IMR-90 (cell line): ENCODE measurements around the gene CPNE4. TPM values are rescaled to one million over a fixed set of nuclear protein-coding genes. Genes with fewer than 3 reads are reported as not detected.

ENCODE experiments used
- ATAC-seq: fragments of 200-7000 bp; cut with Tn5 transposase; 2 replicates; pipeline ENCODE4 v1.9.1; 2020; ENCODE audit warnings: low read depth, mild to moderate bottlenecking, moderate library complexity
- BruUV-seq: library from RNA; stranded (reverse); fragments of 400-500 nt; replicated peaks from 2 replicates; lab custom pipeline; 2021; lab: Mats Ljungman, UMichigan
- CTCF ChIA-PET: fragments of 300-600 bp; formaldehyde crosslinking; extraction: SDS; loops from one replicate; lab custom pipeline; 2021; ENCODE audit warnings: antibody characterized with exemption; lab: Yijun Ruan, JAX
- POLR2A ChIA-PET: fragments of 300-600 bp; sonication (Branson Sonifier 250); formaldehyde crosslinking; loops from one replicate; lab custom pipeline; 2022; ENCODE audit warnings: antibody characterized with exemption; ENCODE audit not compliant: unreplicated experiment; lab: Charles Lee
- DNase-seq: peaks from one replicate; pipeline ENCODE4 v3.0.0; 2013
- H2AFZ ChIP-seq: replicated peaks from 2 replicates; pipeline ENCODE3; 2013; ENCODE audit warnings: low read length, mild to moderate bottlenecking; ENCODE audit not compliant: poor library complexity
- H2AK5ac ChIP-seq: 2 replicates; pipeline ENCODE4 v1.6.1; 2013; ENCODE audit warnings: low read depth, low read length, inconsistent platforms
- H2AK9ac ChIP-seq: replicated peaks from 2 replicates; pipeline ENCODE3; 2013; ENCODE audit warnings: mild to moderate bottlenecking, low read depth, low read length, moderate library complexity; ENCODE audit not compliant: poor library complexity
- H2BK120ac ChIP-seq: 2 replicates; pipeline ENCODE4 v1.6.1; 2013; ENCODE audit warnings: low read depth, low read length, inconsistent platforms
- H2BK15ac ChIP-seq: 3 replicates; pipeline ENCODE4 v1.6.1; 2013; ENCODE audit warnings: low read depth, low read length, inconsistent platforms
- H2BK20ac ChIP-seq: 2 replicates; pipeline ENCODE4 v1.6.1; 2013; ENCODE audit warnings: low read depth, mild to moderate bottlenecking, inconsistent platforms, low read length, moderate library complexity
- H2BK5ac ChIP-seq: 2 replicates; pipeline ENCODE4 v1.6.1; 2013; ENCODE audit warnings: mild to moderate bottlenecking, low read depth, low read length, inconsistent platforms; ENCODE audit not compliant: poor library complexity, severe bottlenecking
- H3K14ac ChIP-seq: replicated peaks from 2 replicates; pipeline ENCODE4 v1.6.1; 2013; ENCODE audit warnings: low read depth, low read length, inconsistent platforms
- H3K18ac ChIP-seq: 2 replicates; pipeline ENCODE4 v1.6.1; 2013; ENCODE audit warnings: low read depth, low read length, control low read depth
- H3K23ac ChIP-seq: 2 replicates; pipeline ENCODE4 v1.6.1; 2013; ENCODE audit warnings: low read depth, low read length, inconsistent platforms
- H3K27ac ChIP-seq: 2 replicates; pipeline ENCODE4 v1.5.1; 2013; ENCODE audit warnings: mild to moderate bottlenecking, control low read depth, low read length; ENCODE audit not compliant: insufficient read depth
- H3K27me3 ChIP-seq: 2 replicates; pipeline ENCODE4 v1.6.1; 2013; ENCODE audit warnings: low read length; ENCODE audit not compliant: control insufficient read depth, insufficient read depth
- H3K36me3 ChIP-seq: 2 replicates; pipeline ENCODE4 v1.6.1; 2013; ENCODE audit warnings: low read length, mixed read lengths; ENCODE audit not compliant: control insufficient read depth, insufficient read depth
- H3K4ac ChIP-seq: 2 replicates; pipeline ENCODE4 v1.6.1; 2013; ENCODE audit warnings: low read depth, low read length, inconsistent platforms
- H3K4me1 ChIP-seq: 2 replicates; pipeline ENCODE4 v1.6.1; 2013; ENCODE audit warnings: low read length, mixed read lengths; ENCODE audit not compliant: control insufficient read depth, insufficient read depth
- H3K4me2 ChIP-seq: 2 replicates; pipeline ENCODE4 v1.6.1; 2013; ENCODE audit warnings: low read depth, mild to moderate bottlenecking, control low read depth, low read length, moderate library complexity
- H3K4me3 ChIP-seq: 2 replicates; pipeline ENCODE4 v1.5.1; 2013; ENCODE audit warnings: low read depth, mild to moderate bottlenecking, control low read depth, low read length, moderate library complexity; ENCODE audit not compliant: insufficient read depth
- H3K56ac ChIP-seq: 2 replicates; pipeline ENCODE4 v1.6.1; 2013; ENCODE audit warnings: low read length, inconsistent platforms; ENCODE audit not compliant: insufficient read depth; ENCODE audit errors: extremely low read depth
- H3K79me1 ChIP-seq, 2 experiments: 2 replicates each; pipeline ENCODE4 v1.6.1; 2013; ENCODE audit warnings: low read length in 2 of 2, inconsistent platforms in 1 of 2, low read depth in 1 of 2
- H3K9ac ChIP-seq: 2 replicates; pipeline ENCODE4 v1.6.1; 2013; ENCODE audit warnings: low read depth, low read length, control low read depth
- H3K9me1 ChIP-seq: 2 replicates; pipeline ENCODE4 v1.6.1; 2013; ENCODE audit warnings: low read length, inconsistent platforms; ENCODE audit not compliant: insufficient read depth
- H3K9me3 ChIP-seq: 2 replicates; pipeline ENCODE4 v1.6.1; 2013; ENCODE audit warnings: low read length; ENCODE audit not compliant: control insufficient read depth, insufficient read depth
- H4K20me1 ChIP-seq: 2 replicates; pipeline ENCODE4 v1.6.1; 2013; ENCODE audit warnings: low read length, inconsistent platforms; ENCODE audit not compliant: insufficient read depth
- H4K5ac ChIP-seq: 2 replicates; pipeline ENCODE4 v1.6.1; 2013; ENCODE audit warnings: mild to moderate bottlenecking, low read depth, low read length, control low read depth
- H4K8ac ChIP-seq, 2 experiments: 2 replicates each; pipeline ENCODE4 v1.6.1; 2013; ENCODE audit warnings: low read depth in 2 of 2, low read length in 2 of 2, control low read depth in 1 of 2, inconsistent platforms in 1 of 2
- H4K91ac ChIP-seq: 2 replicates; pipeline ENCODE4 v1.6.1; 2013; ENCODE audit warnings: low read depth, low read length, inconsistent platforms; ENCODE audit not compliant: insufficient read depth
- BHLHE40 ChIP-seq: fragments of 150-350 bp; IDR thresholded peaks from 2 replicates; pipeline ENCODE4 v1.6.1; 2016; ENCODE audit warnings: mild to moderate bottlenecking, low read depth, low read length
- CEBPB ChIP-seq: IDR thresholded peaks from 2 replicates; pipeline ENCODE4 v1.6.1; 2012; ENCODE audit warnings: low read depth, low read length, improper control_type of control experiment
- CHD1 ChIP-seq: IDR thresholded peaks from 2 replicates; pipeline ENCODE4 v1.6.1; 2012; ENCODE audit warnings: low read depth, low read length, improper control_type of control experiment
- CTCF ChIP-seq: conservative IDR thresholded peaks from 2 replicates; pipeline ENCODE4 v1.5.1; 2012; ENCODE audit warnings: mild to moderate bottlenecking, low read depth, low read length, improper control_type of control experiment
- ELK1 ChIP-seq: fragments of 150-350 bp; IDR thresholded peaks from 2 replicates; pipeline ENCODE4 v1.6.1; 2016; ENCODE audit warnings: low read depth, mild to moderate bottlenecking, low read length, moderate library complexity, borderline replicate concordance
- FOS ChIP-seq: fragments of 150-350 bp; IDR thresholded peaks from 2 replicates; pipeline ENCODE4 v1.6.1; 2016; ENCODE audit warnings: low read depth, low read length
- MAFK ChIP-seq: IDR thresholded peaks from 2 replicates; pipeline ENCODE4 v1.6.1; 2012; ENCODE audit warnings: low read depth, low read length, improper control_type of control experiment
- MAZ ChIP-seq: IDR thresholded peaks from 2 replicates; pipeline ENCODE4 v1.6.1; 2012; ENCODE audit warnings: low read depth, mild to moderate bottlenecking, low read length, improper control_type of control experiment, moderate library complexity, borderline replicate concordance
- MXI1 ChIP-seq: IDR thresholded peaks from 2 replicates; pipeline ENCODE4 v1.6.1; 2012; ENCODE audit warnings: low read depth, mild to moderate bottlenecking, low read length, moderate library complexity, borderline replicate concordance
- NFE2L2 ChIP-seq: fragments of 150-350 bp; IDR thresholded peaks from 2 replicates; pipeline ENCODE4 v1.6.1; 2016; ENCODE audit warnings: low read depth, mild to moderate bottlenecking, low read length
- POLR2A ChIP-seq: IDR thresholded peaks from 2 replicates; pipeline ENCODE4 v1.6.1; 2012; ENCODE audit warnings: mild to moderate bottlenecking, low read depth, low read length
- RAD21 ChIP-seq: IDR thresholded peaks from 2 replicates; pipeline ENCODE4 v1.6.1; 2012; ENCODE audit warnings: low read length, improper control_type of control experiment
- RCOR1 ChIP-seq: IDR thresholded peaks from 2 replicates; pipeline ENCODE4 v1.6.1; 2012; ENCODE audit warnings: mild to moderate bottlenecking, low read length, improper control_type of control experiment; ENCODE audit not compliant: insufficient replicate concordance
- RFX5 ChIP-seq: IDR thresholded peaks from 2 replicates; pipeline ENCODE4 v1.8.0; 2012; ENCODE audit warnings: low read depth, mild to moderate bottlenecking, low read length, moderate library complexity
- SMC3 ChIP-seq: fragments of 150-350 bp; IDR thresholded peaks from 2 replicates; pipeline ENCODE4 v1.6.1; 2016; ENCODE audit warnings: low read depth, mild to moderate bottlenecking, antibody characterized with exemption, low read length, moderate library complexity
- USF2 ChIP-seq: fragments of 150-350 bp; IDR thresholded peaks from 2 replicates; pipeline ENCODE4 v1.6.1; 2017; ENCODE audit warnings: mild to moderate bottlenecking, antibody characterized with exemption, low read length, low read depth
- WGBS, 2 experiments: methylation state at CpG; one replicate each; pipeline versions ENCODE4 v1.1.5 to v1.1.7; 2013; ENCODE audit warnings: missing lambda C conversion rate in 2 of 2; ENCODE audit not compliant: insufficient read length in 1 of 2; ENCODE audit errors: extremely low coverage in 2 of 2; 5-methylcytosine and 5-hydroxymethylcytosine counted together
- dilution Hi-C: fragments of 300-500 bp; cut with HindIII; formaldehyde crosslinking; loops from one replicate; pipeline ENCODE4 v1.14.3; 2018; ENCODE audit warnings: low sequenced_read_pairs; ENCODE audit not compliant: unreplicated experiment
- in situ Hi-C: fragments of 300-500 bp; cut with MboI; formaldehyde crosslinking; loops from 3 replicates; pipeline ENCODE4 v1.14.3; 2019; ENCODE audit warnings: low sequenced_read_pairs, inconsistent platforms, mixed read lengths
- intact Hi-C: fragments of 100-400 bp; cut with micrococcal nuclease; formaldehyde crosslinking; loops from 2 replicates; pipeline ENCODE4 v1.10.0; 2022
- polyA plus RNA-seq, 3 experiments: library from polyadenylated mRNA; depleted of rRNA; stranded (reverse); fragments of >200 nt; gene quantifications; 2 replicates each; pipeline ENCODE4 v1.2.3, GENCODE V29; 2012; ENCODE audit warnings: low replicate concordance in 1 of 3
- total RNA-seq: library from RNA; depleted of rRNA; stranded (reverse); fragments of >200 nt; gene quantifications from 2 replicates; pipeline ENCODE4 v1.2.3, GENCODE V29; 2012

CPNE4 gene
- total and polyA plus RNA-seq, 2 of the 4 experiments (the other 2 are of a cell fraction) = not detected

GRCh38 chr3:131797776-131798175, 237.0 kb downstream of the CPNE4 start:
- no peak overlapping the region for H3K4me3 ChIP-seq
- no peak overlapping the region for H3K9ac ChIP-seq
- H3K27me3 ChIP-seq = no peaks in the 10 kb centered on the region; the same call in 1 of the 2 replicates
- no peaks in the 10 kb centered on the region for H3K9me1 ChIP-seq
- H3K27ac ChIP-seq = no peak overlapping the region
- no peak overlapping the region for H2BK15ac ChIP-seq
- no peak overlapping the region for H2BK120ac ChIP-seq
- H2AFZ ChIP-seq = no peak overlapping the region
- H3K4me1 ChIP-seq = no peaks in the 10 kb centered on the region
- dilution Hi-C loops (loop anchor here (25.0 kb wide), 1 partner anchor 215 kb away; no protein-coding TSS in a partner anchor), in situ Hi-C loops (loop anchor here (25.0 kb wide), 1 partner anchor 390 kb away; no protein-coding TSS in a partner anchor), intact Hi-C loops (loop anchor here (5.0 kb wide), 1 partner anchor 745 kb away; no protein-coding TSS in a partner anchor)
- no peaks in the 10 kb centered on the region for H4K20me1 ChIP-seq
- BruUV-seq = no TSS peak
- ATAC-seq (no peak), DNase-seq (no peak)
- no peak overlapping the region for H2AK5ac ChIP-seq
- H3K4me2 ChIP-seq = no peak overlapping the region
- no peak overlapping the region for H3K56ac ChIP-seq
- no peak overlapping the region for H2AK9ac ChIP-seq
- 33% methylated on average over 1 of the region's 1 CpG; no CpG with 5 or more reads in 1 of the 2 experiments for WGBS, 2 experiments
- no peak overlapping the region for H3K4ac ChIP-seq
- H2BK20ac ChIP-seq = no peak overlapping the region
- H3K36me3 ChIP-seq = no peaks in the 10 kb centered on the region
- H4K8ac ChIP-seq = no peak overlapping the region
- H4K5ac ChIP-seq = no peak overlapping the region
- ChIA-PET CTCF (no interaction called here), POLR2A (no interaction called here)
- H2BK5ac ChIP-seq = no peak overlapping the region
- no peak overlapping the region for H4K91ac ChIP-seq
- no peak overlapping the region for H3K18ac ChIP-seq
- TF ChIP-seq POLR2A (no peak), MAZ (no peak), FOS (no peak), RCOR1 (no peak), RFX5 (no peak), MXI1 (no peak), CTCF (no peak), NFE2L2 (no peak), RAD21 (no peak), SMC3 (no peak), ELK1 (no peak), MAFK (no peak), CEBPB (no peak), CHD1 (no peak), BHLHE40 (no peak), USF2 (no peak)
- no peak overlapping the region for H3K23ac ChIP-seq
- H3K9me3 ChIP-seq = no peaks in the 10 kb centered on the region
- H3K79me1 ChIP-seq = no peaks in the 10 kb centered on the region
- no peak overlapping the region for H3K14ac ChIP-seq
